T-helper 1 cell treated with Interleukin-12 subunit alpha and Interleukin-12 subunit beta and Interleukin-4 antibody, amounts not matched to agents 30 ng/mL and 1 ng/mL, for 36 hours (primary cell): ENCODE results near the gene KIAA0040. TPM values are rescaled to one million over a fixed set of nuclear protein-coding genes. Genes with fewer than 3 reads are reported as not detected.

ENCODE experiments used
- intact Hi-C: fragments of 100-400 bp; cut with micrococcal nuclease; formaldehyde crosslinking; loops from one replicate; pipeline ENCODE4 v1.15.1; 2024
- total RNA-seq: library from RNA; stranded (reverse); gene quantifications from 2 replicates; pipeline ENCODE4 v1.2.3, GENCODE V29; 2022

The KIAA0040 gene
- total RNA-seq, 1 donor from 2014 or later = 99.0 TPM

GRCh38 chr1:175203570-175204068 lies 11.0 kb upstream of the KIAA0040 start:
- intact Hi-C loops = loop anchor here (10.0 kb wide), 1 partner anchor 1049 kb away; the partner anchor contains the start of gene RABGAP1L

- intact Hi-C loops = loop anchor here (10.0 kb wide), 1 partner anchor 1046 kb away; the partner anchor contains the start of gene RABGAP1L
Observed at GRCh38 chr1:175200678-175201521, 8.3 kb upstream of the KIAA0040 start.

- intact Hi-C loops = no loop called here
Observed at GRCh38 chr1:175198332-175198731, 5.8 kb upstream of the KIAA0040 start.

GRCh38 chr1:175197531-175197930 lies 5.0 kb upstream of the KIAA0040 start:
- intact Hi-C loops = no loop called here

- intact Hi-C loops = no loop called here
Observed at GRCh38 chr1:175195798-175196197, 3.2 kb upstream of the KIAA0040 start.

GRCh38 chr1:175195281-175195680 lies 2.7 kb upstream of the KIAA0040 start:
- intact Hi-C loops = no loop called here

GRCh38 chr1:175193527-175193910 lies 943 bp upstream of the KIAA0040 start:
- intact Hi-C loops = loop anchor here (2.0 to 5.0 kb wide), 3 partner anchors 1014 to 1325 kb away; partner anchors contain the start of genes COP1, RC3H1 and ZBTB37

GRCh38 chr1:175192111-175192629 lies 406 bp downstream of the KIAA0040 start:
- intact Hi-C loops = loop anchor here (1.0 to 5.0 kb wide), 4 partner anchors 224 to 1323 kb away; partner anchors contain the start of genes COP1, RC3H1 and ZBTB37

- intact Hi-C loops = loop anchor here (1.0 to 5.0 kb wide), 12 partner anchors 11 to 1323 kb away; partner anchors contain the start of genes COP1, MRPS14, RC3H1 and ZBTB37
Observed at GRCh38 chr1:175191659-175192058, 917 bp downstream of the KIAA0040 start.

GRCh38 chr1:175188936-175189335 lies 3.6 kb downstream of the KIAA0040 start:
- intact Hi-C loops = loop anchor here (1.0 to 2.0 kb wide), 2 partner anchors 20 to 190 kb away; partner anchors contain the start of gene CACYBP

GRCh38 chr1:175186433-175187160 lies 6.0 kb downstream of the KIAA0040 start:
- intact Hi-C loops = no loop called here

- intact Hi-C loops = no loop called here
Observed at GRCh38 chr1:175185903-175186302, 6.7 kb downstream of the KIAA0040 start.

- intact Hi-C loops = no loop called here
Observed at GRCh38 chr1:175183586-175183985, 9.0 kb downstream of the KIAA0040 start.

GRCh38 chr1:175182201-175182746 lies 10.3 kb downstream of the KIAA0040 start:
- intact Hi-C loops = no loop called here

GRCh38 chr1:175179837-175180590 lies 12.6 kb downstream of the KIAA0040 start:
- intact Hi-C loops = loop anchor here (1.0 to 5.0 kb wide), 2 partner anchors 11 to 273 kb away; no protein-coding TSS in a partner anchor

- intact Hi-C loops = loop anchor here (5.0 kb wide), 1 partner anchor 271 kb away; no protein-coding TSS in a partner anchor
Observed at GRCh38 chr1:175178456-175178855, 14.1 kb downstream of the KIAA0040 start.

GRCh38 chr1:175178056-175178455 lies 14.5 kb downstream of the KIAA0040 start:
- intact Hi-C loops = loop anchor here (5.0 kb wide), 1 partner anchor 271 kb away; no protein-coding TSS in a partner anchor

- intact Hi-C loops = loop anchor here (5.0 kb wide), 1 partner anchor 269 kb away; no protein-coding TSS in a partner anchor
Observed at GRCh38 chr1:175176246-175176645, 16.3 kb downstream of the KIAA0040 start.

- intact Hi-C loops = loop anchor here (5.0 kb wide), 1 partner anchor 267 kb away; no protein-coding TSS in a partner anchor
Observed at GRCh38 chr1:175174309-175175102, 18.1 kb downstream of the KIAA0040 start.
